A549 treated with AZD2906 at 1 μM for 4 hours (cell line): ENCODE measurements around the gene LTBR. TPM values are rescaled to one million over a fixed set of nuclear protein-coding genes. Genes with fewer than 3 reads are reported as not detected.

Experiments
- total RNA-seq: library from RNA; stranded (reverse); fragments of 200-300 nt; extraction: Qiagen RNA extraction; gene quantifications from 5 replicates; pipeline ENCODE4 v1.2.3, GENCODE V29; 2022

Gene LTBR
- total RNA-seq: 210 to 256 TPM (median 253 TPM) in 5 replicates

DNA sequence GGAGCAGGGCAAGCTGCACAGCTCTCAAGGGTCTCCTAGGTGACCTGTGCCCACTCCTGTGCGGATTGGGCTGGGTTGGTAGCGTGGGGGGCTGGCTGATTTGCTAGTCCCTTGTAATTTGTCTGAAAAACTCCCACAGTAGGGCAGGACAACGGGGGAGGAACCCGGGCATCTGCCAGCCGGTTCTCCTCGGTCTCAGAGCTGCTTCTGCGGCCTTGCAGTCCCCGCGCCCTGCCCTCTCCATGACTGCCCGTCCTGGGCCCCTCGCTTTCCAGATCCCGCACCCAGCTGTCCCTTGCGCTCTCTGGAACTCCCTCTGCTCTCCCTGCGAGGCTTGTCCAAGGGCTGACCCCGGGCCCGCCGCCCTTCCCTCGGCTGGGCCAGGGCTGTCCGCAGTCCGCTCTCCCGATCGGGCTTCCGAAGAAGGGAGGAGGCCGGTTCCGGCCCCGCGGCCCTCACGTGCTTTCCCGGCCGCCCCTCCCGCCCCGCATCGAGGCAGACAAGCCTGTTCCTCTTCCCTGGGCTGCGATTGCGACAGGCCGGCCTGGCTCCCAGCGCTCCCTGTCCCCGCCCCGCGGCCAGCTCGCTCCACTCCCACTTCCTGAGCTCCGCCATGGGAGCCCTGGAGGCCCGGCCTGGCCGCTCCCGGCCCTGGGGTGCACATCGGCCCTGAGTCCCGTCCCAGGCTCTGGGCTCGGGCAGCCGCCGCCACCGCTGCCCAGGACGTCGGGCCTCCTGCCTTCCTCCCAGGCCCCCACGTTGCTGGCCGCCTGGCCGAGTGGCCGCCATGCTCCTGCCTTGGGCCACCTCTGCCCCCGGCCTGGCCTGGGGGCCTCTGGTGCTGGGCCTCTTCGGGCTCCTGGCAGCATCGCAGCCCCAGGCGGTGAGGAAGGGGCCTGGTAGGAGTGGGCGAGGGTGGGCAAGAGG, at the start of gene LTBR:
LTBR (plus strand) TSS at position 591 of the 927 bp plus-strand sequence; CDS start at position 788, 197 bp downstream.

DNA sequence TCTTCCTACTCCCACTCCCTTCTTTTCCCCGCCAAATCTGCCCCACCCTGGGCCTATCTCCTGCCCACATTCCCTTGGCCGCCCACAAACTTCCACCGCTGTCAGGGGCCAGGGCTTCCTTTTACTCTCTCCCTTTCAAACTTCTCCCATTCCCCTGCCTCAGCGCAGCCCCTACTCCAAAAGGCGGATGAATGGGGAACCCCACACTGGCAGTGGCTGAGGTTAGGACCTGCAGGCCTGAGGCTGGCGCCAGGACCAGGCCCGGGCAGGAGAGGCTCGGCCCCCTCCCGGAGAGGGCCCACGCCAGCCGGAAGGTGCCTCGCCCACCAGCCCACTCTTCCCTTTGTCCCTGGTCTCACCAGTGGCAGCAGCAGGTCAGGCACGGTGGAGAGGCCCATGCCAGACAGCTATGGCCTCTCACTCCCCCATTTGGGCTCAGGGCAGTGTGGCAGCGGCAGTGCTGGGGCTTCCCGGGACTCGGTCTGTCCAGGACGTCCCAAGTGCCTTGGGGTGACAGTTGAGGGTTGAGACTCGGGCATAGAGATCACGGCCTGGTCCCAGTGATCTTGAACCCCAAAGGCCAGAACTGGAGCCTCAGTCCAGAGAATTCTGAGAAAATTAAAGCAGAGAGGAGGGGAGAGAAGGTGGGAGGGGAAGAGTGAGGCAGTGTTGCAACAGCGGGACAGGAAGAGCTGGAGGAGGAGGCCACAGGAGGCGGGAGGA, 42.4 kb upstream of the LTBR start, which contains the start of gene TNFRSF1A:
TNFRSF1A (minus strand) TSS at position 660 of the 723 bp plus-strand sequence; CDS start at position 398, 262 bp downstream.

DNA sequence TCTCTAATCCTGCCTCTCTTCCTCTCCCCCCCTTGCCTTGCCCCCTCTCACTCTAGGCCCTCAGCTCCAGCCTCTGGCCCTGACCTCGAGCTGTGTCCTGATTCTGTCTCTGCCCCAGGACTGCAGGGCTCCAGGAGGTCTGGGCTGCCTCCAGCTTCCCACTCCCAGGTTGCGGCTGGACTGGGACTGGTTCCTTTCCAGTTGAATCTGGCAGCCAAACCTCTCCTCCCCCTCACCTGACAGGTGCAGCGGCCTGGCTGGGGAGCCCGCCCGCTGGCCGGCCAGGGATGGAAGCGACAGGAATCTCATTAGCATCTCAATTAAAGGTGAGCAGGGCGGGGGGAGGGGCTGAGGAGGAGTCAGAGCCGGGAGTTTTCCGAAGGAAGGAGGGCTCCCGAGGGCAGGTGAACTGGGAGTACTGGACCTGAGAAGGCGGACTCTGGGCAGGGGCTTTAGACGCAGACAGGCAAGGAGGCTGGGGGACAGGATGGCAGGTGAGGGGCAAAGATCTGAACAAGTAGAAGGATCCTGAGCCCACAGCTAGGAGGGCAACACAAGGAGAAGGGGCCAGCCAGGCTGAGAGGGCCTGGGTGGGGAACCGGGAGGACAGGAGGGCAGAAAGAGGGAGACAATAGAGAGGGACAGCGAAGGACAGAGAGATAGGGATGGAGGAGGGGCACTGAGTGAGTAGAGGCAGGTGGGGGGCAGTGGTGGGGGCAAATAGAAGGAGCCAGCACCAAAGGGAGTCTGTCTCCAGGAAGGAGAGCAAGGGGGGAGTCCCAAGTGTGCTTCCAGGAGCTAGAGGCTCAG, 8.5 kb upstream of the LTBR start, which contains the start of gene SCNN1A:
SCNN1A (minus strand) TSS at position 295 of the 810 bp plus-strand sequence. CDS start 780 bp downstream, outside the sequence.

Other genes starting within 250 kb of the LTBR start
- gene CD9, start 183.8 kb upstream of the LTBR start, total RNA-seq: 257 to 288 TPM (median 273 TPM) in 5 replicates
- 0.23 to 0.37 TPM (median 0.28 TPM) in 5 replicates for gene PLEKHG6, start 73.5 kb upstream of the LTBR start, total RNA-seq
- 401 to 704 TPM (median 482 TPM) in 5 replicates for gene TNFRSF1A, start 42.1 kb upstream of the LTBR start, total RNA-seq
- 23.1 to 30.7 TPM (median 28.9 TPM) in 5 replicates for gene SCNN1A, start 8.6 kb upstream of the LTBR start, total RNA-seq
- not detected in 5 replicates for gene CD27, start 60.8 kb downstream of the LTBR start, total RNA-seq
- 3.0 to 3.9 TPM (median 3.5 TPM) in 5 replicates for gene TAPBPL, start 67.9 kb downstream of the LTBR start, total RNA-seq
- 8.9 to 13.2 TPM (median 10.2 TPM) in 5 replicates for gene VAMP1, start 86.5 kb downstream of the LTBR start, total RNA-seq
- gene MRPL51, start 109.1 kb downstream of the LTBR start, total RNA-seq: 268 to 320 TPM (median 299 TPM) in 5 replicates
- 51.0 to 69.8 TPM (median 57.7 TPM) in 5 replicates for gene NCAPD2, start 109.9 kb downstream of the LTBR start, total RNA-seq
- gene GAPDH, start 150.4 kb downstream of the LTBR start, total RNA-seq: 6,774 to 9,343 TPM (median 8,942 TPM) in 5 replicates
- 1.5 to 2.3 TPM (median 1.6 TPM) in 5 replicates for gene IFFO1, start 171.9 kb downstream of the LTBR start, total RNA-seq
- 86.7 to 99.6 TPM (median 96.7 TPM) in 5 replicates for gene NOP2, start 184.1 kb downstream of the LTBR start, total RNA-seq
- gene CHD4, start 223.2 kb downstream of the LTBR start, total RNA-seq: 52.7 to 76.9 TPM (median 54.3 TPM) in 5 replicates